ENCODE results near the gene CEP250.

CEP250 gene

DNA sequence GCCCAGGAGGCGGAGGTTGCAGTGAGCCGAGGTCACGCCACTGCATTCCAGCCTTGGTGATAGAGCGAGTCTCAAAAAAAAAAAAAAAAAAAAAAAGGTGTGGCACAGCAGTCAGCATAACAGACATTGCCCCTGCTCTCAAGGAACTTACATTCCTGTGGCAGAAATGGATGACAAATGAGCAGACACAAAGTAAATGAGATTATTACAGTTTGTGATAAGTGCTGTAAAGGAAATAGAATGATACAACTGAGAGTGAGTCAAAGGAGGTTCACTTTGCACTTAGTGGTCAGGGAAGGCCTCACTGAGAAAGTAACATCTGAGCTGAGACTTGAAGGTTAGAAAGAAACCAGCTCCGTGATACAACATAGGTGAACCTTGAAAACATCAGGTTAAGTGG, 36.4 kb downstream of the CEP250 start:
- no CpG with 5 or more reads among the region's 5 CpGs for WGBS, 2 donors (ENCODE audit: extremely low coverage in 2 of 2, insufficient read length in 2 of 2, insufficient replicate concordance in 1 of 2)
- no peak for DNase-seq (ENCODE audit: low spot score)
- H2BK5ac ChIP-seq (ENCODE audit: low read length), result no peak overlapping the region
- no peak overlapping the region for H4K8ac ChIP-seq (ENCODE audit: low read depth, low read length)
- peaks cover 36 to 95% of the 10 kb centered on the region in 2 donors for H3K36me3 ChIP-seq (replicated peaks in 1 of 2; ENCODE audit: control insufficient read depth in 2 of 2, insufficient read depth in 2 of 2, low read length in 2 of 2)
- no peak overlapping the region for H2BK12ac ChIP-seq (ENCODE audit: low read length)
- no peaks in the 10 kb centered on the region for H3K27me3 ChIP-seq (ENCODE audit: control insufficient read depth in 3 of 3, insufficient read depth in 3 of 3, low read depth in 1 of 3, low read length in 3 of 3)
- no peak overlapping the region for H3K4ac ChIP-seq (ENCODE audit: low read length)
- H3K14ac ChIP-seq (ENCODE audit: low read length), result no peak overlapping the region
- H3K27ac ChIP-seq (replicated peaks; ENCODE audit: low read length), result no peak overlapping the region
- H2AK5ac ChIP-seq (ENCODE audit: low read depth, low read length), result no peak overlapping the region
- no peak overlapping the region for H2AFZ ChIP-seq (ENCODE audit: low read length)
- no peak overlapping the region for H3K18ac ChIP-seq (ENCODE audit: low read length)
- H3K4me2 ChIP-seq (ENCODE audit: insufficient read depth, low read length, poor library complexity, severe bottlenecking), result no peak overlapping the region
- no peak overlapping the region for H3K23ac ChIP-seq (ENCODE audit: low read depth, low read length, poor library complexity)
- no peak overlapping the region for H2BK120ac ChIP-seq (ENCODE audit: low read depth, low read length)
- H3K79me1 ChIP-seq (ENCODE audit: low read depth, low read length), result peaks cover 3% of the 10 kb centered on the region
- H2BK15ac ChIP-seq (ENCODE audit: low read length), result no peak overlapping the region
- no peak overlapping the region for H4K91ac ChIP-seq (ENCODE audit: low read depth, low read length, poor library complexity)
- no peaks in the 10 kb centered on the region for H3K9me3 ChIP-seq (replicated peaks in 1 of 2; ENCODE audit: control insufficient read depth in 2 of 2, insufficient read depth in 1 of 2, low read depth in 1 of 2, low read length in 2 of 2)
- no peak overlapping the region for H3K9ac ChIP-seq (ENCODE audit: low read depth, low read length, poor library complexity)
- peaks cover 0 to 1% of the 10 kb centered on the region in 2 donors for H3K4me1 ChIP-seq (ENCODE audit: control insufficient read depth in 2 of 2, insufficient read depth in 1 of 2, low read depth in 1 of 2, low read length in 2 of 2)
- no peak overlapping the region for H3K4me3 ChIP-seq (ENCODE audit: low read length in 2 of 2)

DNA sequence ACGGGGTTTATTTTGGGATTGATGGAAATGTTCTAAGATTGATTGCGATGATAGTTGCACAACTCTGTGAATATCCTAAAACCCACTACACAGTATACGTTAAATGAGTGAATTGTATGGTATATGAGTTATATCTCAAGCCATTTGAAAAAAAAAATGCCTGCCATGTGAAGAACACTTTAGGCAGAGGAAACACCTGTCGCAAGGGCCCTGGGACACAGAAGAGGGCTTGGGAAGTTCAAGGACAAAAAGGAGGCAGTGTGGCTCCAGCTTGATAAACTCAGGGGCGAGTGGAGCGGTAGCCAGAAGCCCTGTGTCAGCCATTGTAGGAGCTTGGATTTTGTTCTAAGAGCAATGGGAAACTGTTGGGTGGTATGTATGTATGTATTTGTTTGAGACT, 37.0 kb downstream of the CEP250 start:
- H3K4ac ChIP-seq (ENCODE audit: low read length), result no peak overlapping the region
- H3K4me2 ChIP-seq (ENCODE audit: insufficient read depth, low read length, poor library complexity, severe bottlenecking), result no peak overlapping the region
- no peak for DNase-seq (ENCODE audit: low spot score)
- H3K23ac ChIP-seq (ENCODE audit: low read depth, low read length, poor library complexity), result no peak overlapping the region
- no peak overlapping the region for H2BK5ac ChIP-seq (ENCODE audit: low read length)
- H2AFZ ChIP-seq (ENCODE audit: low read length), result no peak overlapping the region
- no peak overlapping the region for H2AK5ac ChIP-seq (ENCODE audit: low read depth, low read length)
- H4K8ac ChIP-seq (ENCODE audit: low read depth, low read length), result no peak overlapping the region
- no peak overlapping the region for H2BK15ac ChIP-seq (ENCODE audit: low read length)
- no CpG with 5 or more reads among the region's 6 CpGs for WGBS, 2 donors (ENCODE audit: extremely low coverage in 2 of 2, insufficient read length in 2 of 2, insufficient replicate concordance in 1 of 2)
- no peaks in the 10 kb centered on the region for H3K27me3 ChIP-seq (ENCODE audit: control insufficient read depth in 3 of 3, insufficient read depth in 3 of 3, low read depth in 1 of 3, low read length in 3 of 3)
- peaks cover 0 to 1% of the 10 kb centered on the region in 2 donors for H3K4me1 ChIP-seq (ENCODE audit: control insufficient read depth in 2 of 2, insufficient read depth in 1 of 2, low read depth in 1 of 2, low read length in 2 of 2)
- H3K14ac ChIP-seq (ENCODE audit: low read length), result no peak overlapping the region
- peaks cover 39 to 96% of the 10 kb centered on the region in 2 donors for H3K36me3 ChIP-seq (replicated peaks in 1 of 2; ENCODE audit: control insufficient read depth in 2 of 2, insufficient read depth in 2 of 2, low read length in 2 of 2)
- peaks cover 3% of the 10 kb centered on the region for H3K79me1 ChIP-seq (ENCODE audit: low read depth, low read length)
- no peak overlapping the region for H3K18ac ChIP-seq (ENCODE audit: low read length)
- H3K9me3 ChIP-seq (replicated peaks in 1 of 2; ENCODE audit: control insufficient read depth in 2 of 2, insufficient read depth in 1 of 2, low read depth in 1 of 2, low read length in 2 of 2), result no peaks in the 10 kb centered on the region
- H3K9ac ChIP-seq (ENCODE audit: low read depth, low read length, poor library complexity), result no peak overlapping the region
- no peak overlapping the region for H2BK12ac ChIP-seq (ENCODE audit: low read length)
- no peak overlapping the region for H4K91ac ChIP-seq (ENCODE audit: low read depth, low read length, poor library complexity)
- H3K27ac ChIP-seq (replicated peaks; ENCODE audit: low read length), result no peak overlapping the region
- no peak overlapping the region for H2BK120ac ChIP-seq (ENCODE audit: low read depth, low read length)
- no peak overlapping the region for H3K4me3 ChIP-seq (ENCODE audit: low read length in 2 of 2)

DNA sequence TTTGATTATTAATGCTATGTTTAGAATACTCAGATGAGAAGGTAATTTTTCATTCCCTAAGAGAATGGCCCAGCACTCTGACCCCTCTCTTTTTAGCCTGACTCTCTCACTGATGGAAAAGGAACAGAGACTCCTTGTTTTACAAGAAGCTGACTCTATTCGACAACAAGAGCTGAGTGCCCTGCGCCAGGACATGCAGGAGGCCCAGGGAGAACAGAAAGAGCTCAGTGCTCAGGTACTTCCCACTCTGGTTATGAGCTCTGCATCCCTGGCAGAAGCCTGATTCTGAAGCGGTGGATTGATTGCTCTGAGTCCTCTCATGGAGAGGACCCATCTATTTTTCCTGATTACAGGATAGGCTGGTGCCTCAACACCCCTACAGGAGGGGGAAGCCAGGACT, 41.1 kb downstream of the CEP250 start:
- H3K79me1 ChIP-seq (ENCODE audit: low read depth, low read length), result no peaks in the 10 kb centered on the region
- no peaks in the 10 kb centered on the region for H3K9me3 ChIP-seq (replicated peaks in 1 of 2; ENCODE audit: control insufficient read depth in 2 of 2, insufficient read depth in 1 of 2, low read depth in 1 of 2, low read length in 2 of 2)
- DNase-seq (ENCODE audit: low spot score), result no peak
- H3K27ac ChIP-seq (replicated peaks; ENCODE audit: low read length), result no peak overlapping the region
- H3K18ac ChIP-seq (ENCODE audit: low read length), result no peak overlapping the region
- no peak overlapping the region for H3K14ac ChIP-seq (ENCODE audit: low read length)
- H3K4me3 ChIP-seq (ENCODE audit: low read length in 2 of 2), result no peak overlapping the region
- H2BK5ac ChIP-seq (ENCODE audit: low read length), result no peak overlapping the region
- no peak overlapping the region for H3K9ac ChIP-seq (ENCODE audit: low read depth, low read length, poor library complexity)
- no peak overlapping the region for H3K4ac ChIP-seq (ENCODE audit: low read length)
- H2BK120ac ChIP-seq (ENCODE audit: low read depth, low read length), result no peak overlapping the region
- H4K8ac ChIP-seq (ENCODE audit: low read depth, low read length), result no peak overlapping the region
- H3K4me1 ChIP-seq (ENCODE audit: control insufficient read depth in 2 of 2, insufficient read depth in 1 of 2, low read depth in 1 of 2, low read length in 2 of 2), result no peaks in the 10 kb centered on the region
- peaks cover 47 to 98% of the 10 kb centered on the region in 2 donors for H3K36me3 ChIP-seq (replicated peaks in 1 of 2; ENCODE audit: control insufficient read depth in 2 of 2, insufficient read depth in 2 of 2, low read length in 2 of 2)
- H3K4me2 ChIP-seq (ENCODE audit: insufficient read depth, low read length, poor library complexity, severe bottlenecking), result no peak overlapping the region
- H2BK15ac ChIP-seq (ENCODE audit: low read length), result no peak overlapping the region
- no peak overlapping the region for H2AK5ac ChIP-seq (ENCODE audit: low read depth, low read length)
- H4K91ac ChIP-seq (ENCODE audit: low read depth, low read length, poor library complexity), result no peak overlapping the region
- no peak overlapping the region for H2BK12ac ChIP-seq (ENCODE audit: low read length)
- H3K27me3 ChIP-seq (ENCODE audit: control insufficient read depth in 3 of 3, insufficient read depth in 3 of 3, low read depth in 1 of 3, low read length in 3 of 3), result no peaks in the 10 kb centered on the region
- no peak overlapping the region for H3K23ac ChIP-seq (ENCODE audit: low read depth, low read length, poor library complexity)
- H2AFZ ChIP-seq (ENCODE audit: low read length), result no peak overlapping the region
- WGBS, 2 donors (ENCODE audit: extremely low coverage in 2 of 2, insufficient read length in 2 of 2, insufficient replicate concordance in 1 of 2), result no CpG with 5 or more reads among the region's 3 CpGs

DNA sequence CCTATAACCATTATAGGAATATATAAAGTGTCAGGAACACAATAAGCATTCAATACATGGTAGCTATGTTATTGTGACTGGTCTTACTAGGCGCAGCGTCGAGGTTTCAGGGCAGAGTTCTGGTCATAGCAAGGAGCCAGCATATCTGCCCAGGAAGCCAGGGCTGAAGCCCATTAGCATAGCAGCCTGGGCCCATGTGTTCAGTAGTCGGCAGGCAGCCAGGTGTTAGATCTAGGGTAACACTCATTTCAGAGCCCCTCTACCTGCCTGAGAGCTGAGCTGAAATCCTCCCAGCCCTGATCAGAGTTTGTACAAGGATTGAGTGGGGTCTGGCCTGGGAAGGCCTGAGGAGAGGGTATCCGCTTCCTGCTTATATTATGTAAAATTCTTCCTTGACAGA, 41.9 kb downstream of the CEP250 start:
- H3K36me3 ChIP-seq (replicated peaks in 1 of 2; ENCODE audit: control insufficient read depth in 2 of 2, insufficient read depth in 2 of 2, low read length in 2 of 2), result peaks cover 51 to 98% of the 10 kb centered on the region in 2 donors
- H2BK15ac ChIP-seq (ENCODE audit: low read length), result no peak overlapping the region
- no peak overlapping the region for H2BK5ac ChIP-seq (ENCODE audit: low read length)
- no peak overlapping the region for H3K4me3 ChIP-seq (ENCODE audit: low read length in 2 of 2)
- H2AFZ ChIP-seq (ENCODE audit: low read length), result no peak overlapping the region
- H3K9me3 ChIP-seq (replicated peaks in 1 of 2; ENCODE audit: control insufficient read depth in 2 of 2, insufficient read depth in 1 of 2, low read depth in 1 of 2, low read length in 2 of 2), result no peaks in the 10 kb centered on the region
- no peak overlapping the region for H3K18ac ChIP-seq (ENCODE audit: low read length)
- H3K4me1 ChIP-seq (ENCODE audit: control insufficient read depth in 2 of 2, insufficient read depth in 1 of 2, low read depth in 1 of 2, low read length in 2 of 2), result no peaks in the 10 kb centered on the region
- H2AK5ac ChIP-seq (ENCODE audit: low read depth, low read length), result no peak overlapping the region
- no peak overlapping the region for H4K91ac ChIP-seq (ENCODE audit: low read depth, low read length, poor library complexity)
- H3K27ac ChIP-seq (replicated peaks; ENCODE audit: low read length), result no peak overlapping the region
- H3K4ac ChIP-seq (ENCODE audit: low read length), result no peak overlapping the region
- H4K8ac ChIP-seq (ENCODE audit: low read depth, low read length), result no peak overlapping the region
- H3K79me1 ChIP-seq (ENCODE audit: low read depth, low read length), result no peaks in the 10 kb centered on the region
- no peaks in the 10 kb centered on the region for H3K27me3 ChIP-seq (ENCODE audit: control insufficient read depth in 3 of 3, insufficient read depth in 3 of 3, low read depth in 1 of 3, low read length in 3 of 3)
- DNase-seq (ENCODE audit: low spot score), result no peak
- H3K14ac ChIP-seq (ENCODE audit: low read length), result no peak overlapping the region
- no peak overlapping the region for H3K23ac ChIP-seq (ENCODE audit: low read depth, low read length, poor library complexity)
- WGBS, 2 donors (ENCODE audit: extremely low coverage in 2 of 2, insufficient read length in 2 of 2, insufficient replicate concordance in 1 of 2), result no CpG with 5 or more reads among the region's 5 CpGs
- H3K4me2 ChIP-seq (ENCODE audit: insufficient read depth, low read length, poor library complexity, severe bottlenecking), result no peak overlapping the region
- H2BK12ac ChIP-seq (ENCODE audit: low read length), result no peak overlapping the region
- H2BK120ac ChIP-seq (ENCODE audit: low read depth, low read length), result no peak overlapping the region
- no peak overlapping the region for H3K9ac ChIP-seq (ENCODE audit: low read depth, low read length, poor library complexity)

Data from neuronal stem cell (in vitro differentiated cells).